WTC11 (cell line): ENCODE results near the gene CIC. TPM values are rescaled to one million over a fixed set of nuclear protein-coding genes. Genes with fewer than 3 reads are reported as not detected.

ENCODE experiments used
- CBFB ChIP-seq: sonication (generic); formaldehyde crosslinking; IDR thresholded peaks from 2 replicates; pipeline ENCODE4 v1.8.1; 2022; ENCODE audit warnings: mild to moderate bottlenecking, low read depth, missing genetic modification reagents
- CREB1 ChIP-seq: sonication (generic); formaldehyde crosslinking; IDR thresholded peaks from 2 replicates; pipeline ENCODE4 v1.8.0; 2023; ENCODE audit warnings: mild to moderate bottlenecking, missing genetic modification reagents
- E2F1 ChIP-seq: sonication (generic); formaldehyde crosslinking; IDR thresholded peaks from 2 replicates; pipeline ENCODE4 v1.8.0; 2022; ENCODE audit warnings: mild to moderate bottlenecking, missing genetic modification reagents
- ELF4 ChIP-seq: sonication (generic); formaldehyde crosslinking; IDR thresholded peaks from 2 replicates; pipeline ENCODE4 v1.8.1; 2022; ENCODE audit warnings: low read depth, mild to moderate bottlenecking, moderate library complexity, missing genetic modification reagents
- FOXJ3 ChIP-seq: sonication (generic); formaldehyde crosslinking; IDR thresholded peaks from 2 replicates; pipeline ENCODE4 v1.9.0; 2021; ENCODE audit warnings: missing genetic modification reagents, mild to moderate bottlenecking, borderline replicate concordance
- GTF2I ChIP-seq: fragments of 250-450 bp; sonication (Bioruptor Pico); conservative IDR thresholded peaks from 2 replicates; pipeline ENCODE4 v1.4.0; 2021; ENCODE audit warnings: mild to moderate bottlenecking
- MAX ChIP-seq: sonication (generic); formaldehyde crosslinking; IDR thresholded peaks from 2 replicates; pipeline ENCODE4 v1.8.0; 2022; ENCODE audit warnings: mild to moderate bottlenecking, missing genetic modification reagents
- MXD4 ChIP-seq: fragments of 250-450 bp; sonication (Bioruptor Pico); IDR thresholded peaks from 2 replicates; pipeline ENCODE4 v1.8.0; 2021; ENCODE audit warnings: mild to moderate bottlenecking, moderate library complexity, borderline replicate concordance
- NR2C2 ChIP-seq: sonication (generic); formaldehyde crosslinking; IDR thresholded peaks from 2 replicates; pipeline ENCODE4 v1.8.0; 2022; ENCODE audit warnings: mild to moderate bottlenecking, missing genetic modification reagents
- NR3C1 ChIP-seq: sonication (generic); formaldehyde crosslinking; conservative IDR thresholded peaks from 2 replicates; pipeline ENCODE4 v1.8.1; 2023; ENCODE audit warnings: low read depth, mild to moderate bottlenecking, missing genetic modification reagents
- PREB ChIP-seq: sonication (generic); formaldehyde crosslinking; IDR thresholded peaks from 2 replicates; pipeline ENCODE4 v1.8.1; 2022; ENCODE audit warnings: mild to moderate bottlenecking, missing genetic modification reagents, moderate library complexity, borderline replicate concordance
- SOX15 ChIP-seq: fragments of 250-450 bp; sonication (Bioruptor Pico); IDR thresholded peaks from 2 replicates; pipeline ENCODE4 v1.9.0; 2021; ENCODE audit warnings: mild to moderate bottlenecking
- SP1 ChIP-seq: sonication (generic); formaldehyde crosslinking; conservative IDR thresholded peaks from 2 replicates; pipeline ENCODE4 v1.8.1; 2022; ENCODE audit warnings: missing genetic modification reagents
- STAT6 ChIP-seq: sonication (generic); formaldehyde crosslinking; conservative IDR thresholded peaks from 2 replicates; pipeline ENCODE4 v1.8.1; 2023; ENCODE audit warnings: mild to moderate bottlenecking, low read depth, missing genetic modification reagents, moderate library complexity
- TCF7 ChIP-seq: sonication (generic); formaldehyde crosslinking; IDR thresholded peaks from 2 replicates; pipeline ENCODE4 v1.8.0; 2022; ENCODE audit warnings: mild to moderate bottlenecking, low read depth, missing genetic modification reagents, moderate library complexity
- TEAD1 ChIP-seq: sonication (generic); formaldehyde crosslinking; IDR thresholded peaks from 2 replicates; pipeline ENCODE4 v1.8.0; 2022; ENCODE audit warnings: mild to moderate bottlenecking, missing genetic modification reagents
- TP53 ChIP-seq: sonication (generic); formaldehyde crosslinking; IDR thresholded peaks from 2 replicates; pipeline ENCODE4 v1.8.1; 2023; ENCODE audit warnings: mild to moderate bottlenecking, missing genetic modification reagents
- ZNF138 ChIP-seq: sonication (generic); formaldehyde crosslinking; conservative IDR thresholded peaks from 2 replicates; pipeline ENCODE4 v1.8.1; 2022; ENCODE audit warnings: mild to moderate bottlenecking, moderate library complexity, missing genetic modification reagents
- ZNF219 ChIP-seq: sonication (generic); formaldehyde crosslinking; IDR thresholded peaks from 2 replicates; pipeline ENCODE4 v1.8.0; 2023; ENCODE audit warnings: missing genetic modification reagents, mild to moderate bottlenecking, borderline replicate concordance
- ZNF423 ChIP-seq: fragments of 250-450 bp; sonication (Bioruptor Pico); IDR thresholded peaks from 2 replicates; pipeline ENCODE4 v2.1.2; 2022; ENCODE audit warnings: mild to moderate bottlenecking, moderate library complexity
- total RNA-seq: library from RNA; stranded (reverse); gene quantifications from 3 replicates; pipeline ENCODE4 v1.2.3, GENCODE V29; 2021
- TF ChIP-seq, protein P1 (sequence below): sonication (generic); formaldehyde crosslinking; IDR thresholded peaks from 2 replicates; pipeline ENCODE4 v1.8.0; 2023; ENCODE audit warnings: mild to moderate bottlenecking, missing genetic modification reagents
- TF ChIP-seq, protein P2 (sequence below): sonication (generic); formaldehyde crosslinking; IDR thresholded peaks from 2 replicates; pipeline ENCODE4 v1.8.1; 2022; ENCODE audit warnings: low read depth, missing genetic modification reagents, borderline replicate concordance
- TF ChIP-seq, protein P3 (sequence below): sonication (generic); formaldehyde crosslinking; IDR thresholded peaks from 2 replicates; pipeline ENCODE4 v1.8.1; 2023; ENCODE audit warnings: mild to moderate bottlenecking, missing genetic modification reagents, moderate library complexity
- TF ChIP-seq, protein P4 (sequence below): sonication (generic); formaldehyde crosslinking; IDR thresholded peaks from 2 replicates; pipeline ENCODE4 v1.8.1; 2022; ENCODE audit warnings: mild to moderate bottlenecking, moderate library complexity, missing genetic modification reagents
- TF ChIP-seq, protein P5 (sequence below): sonication (generic); formaldehyde crosslinking; IDR thresholded peaks from 2 replicates; pipeline ENCODE4 v1.8.1; 2022; ENCODE audit warnings: missing genetic modification reagents, borderline replicate concordance

CIC gene
- total RNA-seq, 1 experiment from 2014 or later, result 55.8 TPM

DNA sequence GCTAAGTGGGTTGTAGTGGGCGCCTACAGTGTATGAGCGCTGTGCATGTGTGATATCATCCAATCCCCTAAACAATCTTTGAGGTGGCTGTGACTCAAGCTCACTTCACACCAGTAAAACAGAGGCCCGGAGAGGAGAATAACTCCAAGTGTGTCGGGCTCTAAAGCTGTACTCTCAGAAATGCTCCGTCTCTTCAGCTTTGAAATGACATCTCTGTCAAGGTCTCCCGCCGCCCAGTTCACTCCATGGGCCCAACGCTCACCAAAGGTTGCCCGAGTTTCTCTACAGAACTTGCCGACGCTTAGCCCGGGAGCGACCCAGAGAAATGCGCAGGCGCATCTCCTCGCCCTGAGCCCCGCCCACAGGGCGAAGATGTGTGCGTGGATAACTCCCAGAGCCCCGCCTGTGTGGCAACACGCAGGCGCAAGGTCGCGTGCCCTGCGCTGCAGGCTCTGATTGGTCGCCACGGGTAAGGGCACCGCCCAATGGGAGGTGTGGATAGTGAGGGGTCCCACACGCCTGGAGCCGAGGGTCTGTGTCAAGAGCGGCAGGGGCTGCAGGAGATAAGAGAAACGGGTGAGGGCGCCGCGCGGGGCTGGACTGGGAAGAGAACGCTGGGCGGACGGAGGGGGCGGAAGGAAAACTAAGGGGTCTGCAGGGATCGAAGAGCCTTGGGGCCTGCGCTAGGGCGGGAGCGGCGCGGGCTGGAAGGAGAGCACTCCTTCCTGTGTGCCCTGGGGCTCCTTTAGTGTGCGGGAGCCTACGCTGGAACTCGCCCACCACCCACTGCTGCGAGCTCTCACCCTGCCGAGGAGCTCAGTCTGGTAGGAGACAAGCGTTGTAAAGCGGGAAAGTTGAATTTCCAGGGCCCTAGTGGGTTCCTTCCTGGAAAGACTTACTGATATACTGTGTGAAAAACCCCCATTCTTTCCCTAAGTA, 49.0 kb upstream of the CIC start, which contains the start of gene ZNF526 (continued):
- TF ChIP-seq, protein P1, sequence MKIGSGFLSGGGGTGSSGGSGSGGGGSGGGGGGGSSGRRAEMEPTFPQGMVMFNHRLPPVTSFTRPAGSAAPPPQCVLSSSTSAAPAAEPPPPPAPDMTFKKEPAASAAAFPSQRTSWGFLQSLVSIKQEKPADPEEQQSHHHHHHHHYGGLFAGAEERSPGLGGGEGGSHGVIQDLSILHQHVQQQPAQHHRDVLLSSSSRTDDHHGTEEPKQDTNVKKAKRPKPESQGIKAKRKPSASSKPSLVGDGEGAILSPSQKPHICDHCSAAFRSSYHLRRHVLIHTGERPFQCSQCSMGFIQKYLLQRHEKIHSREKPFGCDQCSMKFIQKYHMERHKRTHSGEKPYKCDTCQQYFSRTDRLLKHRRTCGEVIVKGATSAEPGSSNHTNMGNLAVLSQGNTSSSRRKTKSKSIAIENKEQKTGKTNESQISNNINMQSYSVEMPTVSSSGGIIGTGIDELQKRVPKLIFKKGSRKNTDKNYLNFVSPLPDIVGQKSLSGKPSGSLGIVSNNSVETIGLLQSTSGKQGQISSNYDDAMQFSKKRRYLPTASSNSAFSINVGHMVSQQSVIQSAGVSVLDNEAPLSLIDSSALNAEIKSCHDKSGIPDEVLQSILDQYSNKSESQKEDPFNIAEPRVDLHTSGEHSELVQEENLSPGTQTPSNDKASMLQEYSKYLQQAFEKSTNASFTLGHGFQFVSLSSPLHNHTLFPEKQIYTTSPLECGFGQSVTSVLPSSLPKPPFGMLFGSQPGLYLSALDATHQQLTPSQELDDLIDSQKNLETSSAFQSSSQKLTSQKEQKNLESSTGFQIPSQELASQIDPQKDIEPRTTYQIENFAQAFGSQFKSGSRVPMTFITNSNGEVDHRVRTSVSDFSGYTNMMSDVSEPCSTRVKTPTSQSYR, result no peak
- TF ChIP-seq MAX (peak; percentile 88), NR2C2 (CRISPR knock-in tag) (no peak), ZNF138 (CRISPR knock-in tag) (no peak), ELF4 (CRISPR knock-in tag) (no peak), FOXJ3 (CRISPR knock-in tag) (no peak), SOX15 (CRISPR knock-in tag) (no peak), MXD4 (CRISPR knock-in tag) (no peak), TEAD1 (CRISPR knock-in tag) (no peak), TCF7 (no peak), ZNF219 (CRISPR knock-in tag) (no peak), ZNF423 (CRISPR knock-in tag) (no peak), TP53 (CRISPR knock-in tag) (no peak), SP1 (peak; percentile 94), E2F1 (CRISPR knock-in tag) (no peak), CBFB (CRISPR knock-in tag) (no peak), GTF2I (CRISPR knock-in tag) (no peak), PREB (CRISPR knock-in tag) (no peak), STAT6 (CRISPR knock-in tag) (no peak), NR3C1 (CRISPR knock-in tag) (no peak), CREB1 (CRISPR knock-in tag) (no peak)
- TF ChIP-seq, protein P2, sequence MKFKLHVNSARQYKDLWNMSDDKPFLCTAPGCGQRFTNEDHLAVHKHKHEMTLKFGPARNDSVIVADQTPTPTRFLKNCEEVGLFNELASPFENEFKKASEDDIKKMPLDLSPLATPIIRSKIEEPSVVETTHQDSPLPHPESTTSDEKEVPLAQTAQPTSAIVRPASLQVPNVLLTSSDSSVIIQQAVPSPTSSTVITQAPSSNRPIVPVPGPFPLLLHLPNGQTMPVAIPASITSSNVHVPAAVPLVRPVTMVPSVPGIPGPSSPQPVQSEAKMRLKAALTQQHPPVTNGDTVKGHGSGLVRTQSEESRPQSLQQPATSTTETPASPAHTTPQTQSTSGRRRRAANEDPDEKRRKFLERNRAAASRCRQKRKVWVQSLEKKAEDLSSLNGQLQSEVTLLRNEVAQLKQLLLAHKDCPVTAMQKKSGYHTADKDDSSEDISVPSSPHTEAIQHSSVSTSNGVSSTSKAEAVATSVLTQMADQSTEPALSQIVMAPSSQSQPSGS (CRISPR knock-in tag), result no peak
- TF ChIP-seq, protein P3, sequence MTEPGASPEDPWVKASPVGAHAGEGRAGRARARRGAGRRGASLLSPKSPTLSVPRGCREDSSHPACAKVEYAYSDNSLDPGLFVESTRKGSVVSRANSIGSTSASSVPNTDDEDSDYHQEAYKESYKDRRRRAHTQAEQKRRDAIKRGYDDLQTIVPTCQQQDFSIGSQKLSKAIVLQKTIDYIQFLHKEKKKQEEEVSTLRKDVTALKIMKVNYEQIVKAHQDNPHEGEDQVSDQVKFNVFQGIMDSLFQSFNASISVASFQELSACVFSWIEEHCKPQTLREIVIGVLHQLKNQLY, result no peak
- TF ChIP-seq, protein P4, sequence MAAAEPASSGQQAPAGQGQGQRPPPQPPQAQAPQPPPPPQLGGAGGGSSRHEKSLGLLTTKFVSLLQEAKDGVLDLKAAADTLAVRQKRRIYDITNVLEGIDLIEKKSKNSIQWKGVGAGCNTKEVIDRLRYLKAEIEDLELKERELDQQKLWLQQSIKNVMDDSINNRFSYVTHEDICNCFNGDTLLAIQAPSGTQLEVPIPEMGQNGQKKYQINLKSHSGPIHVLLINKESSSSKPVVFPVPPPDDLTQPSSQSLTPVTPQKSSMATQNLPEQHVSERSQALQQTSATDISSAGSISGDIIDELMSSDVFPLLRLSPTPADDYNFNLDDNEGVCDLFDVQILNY, result no peak
- TF ChIP-seq, protein P5, sequence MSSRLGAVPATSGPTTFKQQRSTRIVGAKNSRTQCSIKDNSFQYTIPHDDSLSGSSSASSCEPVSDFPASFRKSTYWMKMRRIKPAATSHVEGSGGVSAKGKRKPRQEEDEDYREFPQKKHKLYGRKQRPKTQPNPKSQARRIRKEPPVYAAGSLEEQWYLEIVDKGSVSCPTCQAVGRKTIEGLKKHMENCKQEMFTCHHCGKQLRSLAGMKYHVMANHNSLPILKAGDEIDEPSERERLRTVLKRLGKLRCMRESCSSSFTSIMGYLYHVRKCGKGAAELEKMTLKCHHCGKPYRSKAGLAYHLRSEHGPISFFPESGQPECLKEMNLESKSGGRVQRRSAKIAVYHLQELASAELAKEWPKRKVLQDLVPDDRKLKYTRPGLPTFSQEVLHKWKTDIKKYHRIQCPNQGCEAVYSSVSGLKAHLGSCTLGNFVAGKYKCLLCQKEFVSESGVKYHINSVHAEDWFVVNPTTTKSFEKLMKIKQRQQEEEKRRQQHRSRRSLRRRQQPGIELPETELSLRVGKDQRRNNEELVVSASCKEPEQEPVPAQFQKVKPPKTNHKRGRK (CRISPR knock-in tag), result no peak
